ENCODE measurements around the gene CAMK2G.
"Not testable (repeated sequence)": the region's sequence is repeated elsewhere in the genome, so short reads cannot be mapped to it uniquely, and the experiment has no call there.

The CAMK2G gene

DNA sequence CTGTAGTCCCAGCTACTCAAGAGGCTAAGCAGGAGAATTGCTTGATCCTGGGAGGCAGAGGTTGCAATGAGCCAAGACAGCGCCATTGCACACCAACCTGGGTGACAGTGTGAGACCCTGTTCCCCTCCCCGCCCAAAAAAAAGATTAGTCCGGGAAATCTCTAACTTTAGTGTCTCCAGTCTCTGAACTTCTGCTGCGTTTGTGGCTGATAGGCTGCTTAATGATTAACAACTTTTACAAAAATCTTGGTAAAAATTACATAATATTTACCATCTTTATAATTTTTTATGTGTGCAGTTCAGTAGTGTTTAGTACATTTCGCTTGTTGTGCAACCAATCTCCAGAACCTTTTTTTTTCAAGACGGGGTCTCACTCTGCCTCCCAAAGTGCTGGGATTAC is 26.9 kb upstream of the CAMK2G start:
- no peak for DNase-seq

DNA sequence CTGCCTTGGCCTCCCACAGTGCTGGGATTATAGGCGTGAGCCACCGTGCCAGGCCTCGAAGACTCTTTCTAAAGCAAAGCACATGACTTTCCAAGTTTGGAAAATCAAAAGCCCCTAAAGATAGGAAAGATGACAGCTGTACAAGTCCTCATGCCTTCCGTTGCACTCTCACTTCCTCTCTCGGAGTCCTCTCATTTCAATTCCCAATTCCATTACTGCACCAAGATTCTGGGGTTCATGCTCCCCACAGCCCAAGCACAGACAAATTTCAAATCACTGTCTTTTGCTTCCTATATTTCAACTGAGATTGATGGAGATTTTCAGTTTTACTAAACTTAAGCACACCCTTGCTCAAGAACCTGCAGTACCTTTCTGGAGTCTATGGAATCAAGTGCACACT is 25.7 kb upstream of the CAMK2G start:
- no peak for DNase-seq

DNA sequence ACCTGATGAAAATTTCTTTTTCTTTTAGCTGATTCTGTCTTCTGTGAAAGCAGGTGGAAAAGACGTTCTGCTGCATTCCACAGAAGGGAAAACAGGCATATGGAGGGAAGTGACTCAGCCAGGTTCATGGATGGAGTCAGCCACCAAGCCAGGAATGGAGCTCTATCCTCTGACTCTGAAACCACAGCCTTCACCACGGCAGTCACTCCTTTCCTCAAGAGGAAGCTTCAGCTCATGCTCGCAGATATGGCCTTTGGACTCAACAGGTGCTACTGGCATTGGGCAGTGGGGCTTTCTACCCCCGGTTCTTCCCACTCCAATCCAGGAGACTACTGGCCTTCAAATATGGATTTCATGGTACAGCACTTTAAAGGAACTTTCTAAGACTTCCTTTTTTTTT is 25.1 kb upstream of the CAMK2G start:
- DNase-seq = no peak

DNA sequence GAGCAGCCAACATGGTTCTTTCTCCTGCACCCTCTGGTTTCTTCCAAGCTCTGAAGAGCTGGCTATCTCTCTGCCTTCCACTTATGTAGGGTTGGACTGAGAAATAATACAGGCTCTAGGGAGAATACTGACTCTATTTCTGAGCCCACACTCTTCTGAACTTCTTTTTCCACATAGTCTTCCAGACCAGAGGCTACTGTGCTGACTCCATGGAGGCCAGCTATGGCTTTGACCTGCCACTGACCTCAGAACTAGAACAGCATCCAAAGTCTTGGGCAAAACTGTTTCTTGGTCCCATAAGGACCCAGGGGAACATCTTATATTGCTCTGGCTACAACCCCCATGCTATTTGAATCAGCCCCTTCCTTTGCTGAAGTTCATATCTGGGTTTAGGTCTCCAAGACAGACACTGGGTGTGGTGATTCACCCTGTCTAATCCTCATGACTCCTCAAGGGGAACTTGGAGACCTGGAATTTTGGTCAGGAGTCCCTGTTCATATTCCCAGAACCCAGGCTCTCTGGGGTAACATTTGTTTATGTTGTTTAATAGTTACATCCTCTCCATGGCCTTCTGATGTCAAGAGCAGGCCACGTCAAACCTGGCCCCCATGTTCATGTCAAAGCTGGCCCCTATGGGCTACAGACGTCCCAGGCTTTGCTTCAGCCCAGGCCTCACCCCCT is 24.5 kb upstream of the CAMK2G start:
- no peak for DNase-seq

DNA sequence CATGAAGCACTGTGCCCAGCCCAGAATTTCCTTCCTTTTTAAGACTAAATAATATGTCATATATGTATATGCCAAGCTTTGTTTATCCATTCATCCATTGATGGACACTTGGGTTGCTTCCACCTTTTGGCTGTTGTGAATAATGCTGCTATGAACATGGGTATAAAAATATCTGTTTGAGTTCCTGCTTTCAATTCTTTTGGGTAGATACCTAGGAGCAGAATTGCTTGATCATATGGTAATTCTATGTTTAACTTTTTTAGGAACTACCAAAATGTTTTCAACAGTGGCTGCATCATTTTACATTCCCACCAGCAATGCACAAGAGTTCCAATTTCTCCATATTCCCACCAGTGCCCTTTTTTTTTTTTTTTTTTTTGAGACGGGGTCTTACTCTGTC is 23.3 kb upstream of the CAMK2G start:
- DNase-seq = no peak

DNA sequence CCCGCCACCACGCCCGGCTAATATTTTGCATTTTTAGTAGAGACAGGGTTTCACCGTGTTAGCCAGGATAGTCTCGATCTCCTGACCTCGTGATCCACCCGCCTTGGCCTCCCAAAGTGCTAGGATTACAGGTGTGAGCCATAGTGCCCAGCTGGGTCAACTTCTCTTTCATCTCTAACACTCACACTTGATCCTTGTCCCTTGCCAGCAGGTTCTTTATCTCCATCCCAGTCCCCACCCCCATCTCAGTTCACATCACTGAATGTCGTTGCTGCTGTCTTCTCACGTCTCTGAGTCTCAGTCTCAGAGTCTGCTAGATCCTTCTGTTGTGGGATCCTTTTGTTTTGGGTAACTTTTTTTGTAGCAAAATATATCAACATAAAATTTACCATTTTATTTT is 21.0 kb upstream of the CAMK2G start:
- DNase-seq = not testable (repeated sequence)

DNA sequence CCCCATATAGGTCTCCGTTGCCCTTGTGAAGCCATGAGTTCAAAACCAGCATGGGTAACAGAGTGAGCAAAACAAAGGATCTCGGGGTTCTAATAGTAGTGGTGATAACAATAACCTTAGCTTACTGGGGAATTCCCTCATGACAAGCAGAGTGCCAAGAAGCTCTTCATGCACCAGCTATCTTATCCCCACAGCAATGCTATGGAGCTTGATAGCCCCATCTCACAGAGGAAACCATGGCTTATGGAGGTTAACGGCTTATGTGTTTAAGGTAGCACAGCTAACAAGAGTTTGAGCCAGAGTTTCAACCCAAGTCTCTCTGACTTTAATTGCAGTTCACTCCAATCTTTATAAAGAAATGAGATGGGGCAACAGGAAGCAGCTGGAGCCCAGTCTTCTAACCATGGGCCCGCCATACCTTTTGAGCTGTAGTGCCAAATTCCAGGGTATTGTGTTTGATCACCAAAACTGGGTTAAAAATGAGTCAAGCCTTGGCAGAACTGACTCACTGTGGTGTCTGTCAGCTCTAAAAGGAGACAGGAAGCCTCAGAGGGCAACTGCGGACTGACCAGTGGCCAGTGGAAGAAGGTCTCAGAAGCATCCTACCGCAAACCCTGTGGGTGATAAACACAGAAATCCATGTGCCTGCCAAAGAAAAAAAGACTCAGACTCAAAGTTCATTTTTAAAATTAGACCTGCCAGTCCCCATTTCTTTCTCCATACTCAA is 20.1 kb upstream of the CAMK2G start:
- DNase-seq = no peak

DNA sequence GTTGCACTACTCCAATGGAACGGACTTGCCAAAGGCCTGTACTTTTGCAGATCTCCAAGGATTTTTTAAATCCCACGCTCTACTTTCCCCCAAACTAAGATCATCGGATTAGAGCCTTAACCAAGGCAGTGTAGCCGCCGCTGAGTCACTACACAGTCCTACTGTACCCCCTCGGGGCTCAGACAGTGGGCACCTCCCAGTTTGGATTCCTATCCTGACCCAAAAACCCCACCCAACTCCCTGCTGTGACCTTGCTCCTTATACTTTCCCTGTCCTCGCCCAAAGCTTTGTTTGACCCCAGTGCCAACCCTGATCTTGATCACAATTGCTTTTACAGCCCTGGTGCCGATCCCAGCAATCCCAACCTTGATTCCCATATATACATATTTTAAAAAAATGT is 19.1 kb upstream of the CAMK2G start:
- DNase-seq = no peak

DNA sequence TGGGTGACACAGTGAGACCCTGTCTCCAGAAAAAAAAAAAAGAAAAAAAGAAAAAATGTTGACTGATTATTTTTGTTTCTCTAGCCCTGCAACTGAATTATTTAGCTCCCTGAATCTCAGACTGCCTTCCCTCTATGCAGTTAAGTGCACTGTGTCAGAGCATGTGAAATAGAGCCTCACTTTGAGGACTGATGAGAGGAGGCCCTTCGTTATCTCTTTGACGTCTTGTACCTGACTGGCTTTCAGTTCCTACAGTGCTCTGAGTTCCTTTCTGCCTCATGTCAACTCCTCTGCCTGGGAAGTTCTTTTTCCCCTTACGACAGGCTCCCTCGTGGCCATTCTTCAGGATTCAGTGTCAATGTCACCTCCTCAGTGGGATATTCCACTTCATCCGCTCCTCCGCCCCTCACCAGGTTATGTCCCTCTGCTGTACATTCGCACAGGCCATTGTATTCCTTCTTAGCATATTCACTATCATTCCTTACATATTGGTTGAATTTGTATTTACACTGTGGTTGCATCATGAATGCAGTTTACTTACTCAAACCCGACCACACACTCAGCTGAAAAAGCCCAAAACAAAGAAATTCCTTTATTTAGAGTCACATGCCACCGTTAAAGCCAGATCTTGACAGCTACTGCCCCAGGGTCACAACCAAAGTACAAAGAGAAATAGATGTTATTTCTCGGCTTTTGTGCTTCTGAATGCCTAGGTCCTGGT is 18.1 kb upstream of the CAMK2G start:
- DNase-seq = no peak

DNA sequence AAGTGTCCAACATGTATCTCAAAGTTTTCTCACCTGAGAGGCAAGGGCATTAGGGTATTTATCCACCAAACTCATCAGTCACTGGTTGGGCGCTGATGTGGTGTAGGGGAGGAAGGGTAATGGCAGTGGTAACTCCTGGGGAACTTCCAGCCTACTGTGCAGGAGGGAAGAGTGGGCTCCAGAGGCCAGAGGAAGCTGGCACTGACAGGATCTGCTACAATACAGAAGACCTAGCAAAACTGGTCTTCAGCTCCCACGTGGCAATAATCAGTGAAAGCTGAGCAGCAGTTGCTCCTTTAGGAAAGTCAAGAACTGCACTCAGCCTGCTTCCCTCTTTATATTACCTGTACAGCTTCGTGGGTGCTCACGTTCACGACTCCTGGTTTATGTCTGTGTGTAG is 17.2 kb upstream of the CAMK2G start:
- DNase-seq = no peak

DNA sequence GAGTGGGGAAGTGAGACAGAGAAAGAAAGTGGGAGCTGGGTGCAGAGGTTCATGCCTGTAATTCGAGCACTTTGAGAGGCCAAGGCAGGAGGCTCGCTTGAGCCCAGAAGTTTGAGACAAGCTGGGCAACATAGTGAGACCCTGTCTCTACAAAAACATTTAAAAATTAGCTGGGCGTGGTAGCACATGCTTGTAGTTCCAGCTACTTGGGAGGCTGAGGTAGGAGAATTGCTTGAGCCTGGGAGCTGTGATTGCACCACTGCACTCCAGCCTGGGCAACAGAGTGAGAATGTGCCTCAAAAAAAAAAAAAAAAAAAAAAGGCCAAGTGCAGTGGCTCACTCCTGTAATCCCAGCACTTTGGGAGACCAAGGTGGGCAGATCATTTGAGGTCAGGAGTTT is 16.5 kb upstream of the CAMK2G start:
- DNase-seq = not testable (repeated sequence)

DNA sequence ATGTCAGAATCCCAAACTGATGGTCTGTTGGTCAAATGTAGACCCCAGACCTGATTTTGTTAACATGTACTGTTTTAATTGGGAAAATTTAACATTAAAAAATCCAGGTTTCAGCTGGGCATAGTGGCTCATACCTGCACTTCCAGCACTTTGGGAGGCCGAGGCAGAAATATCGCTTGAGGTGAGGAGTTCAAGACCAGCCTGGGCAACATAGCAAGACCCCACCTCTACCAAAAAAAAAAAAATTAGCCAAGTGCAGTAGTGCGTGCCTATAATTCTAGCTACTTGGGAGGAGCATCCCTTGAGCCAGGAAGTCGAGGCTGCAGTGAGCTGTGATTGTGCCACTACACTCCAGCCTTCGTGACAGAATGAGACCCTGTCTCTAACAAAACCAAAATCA is 15.9 kb upstream of the CAMK2G start:
- no peak for DNase-seq

DNA sequence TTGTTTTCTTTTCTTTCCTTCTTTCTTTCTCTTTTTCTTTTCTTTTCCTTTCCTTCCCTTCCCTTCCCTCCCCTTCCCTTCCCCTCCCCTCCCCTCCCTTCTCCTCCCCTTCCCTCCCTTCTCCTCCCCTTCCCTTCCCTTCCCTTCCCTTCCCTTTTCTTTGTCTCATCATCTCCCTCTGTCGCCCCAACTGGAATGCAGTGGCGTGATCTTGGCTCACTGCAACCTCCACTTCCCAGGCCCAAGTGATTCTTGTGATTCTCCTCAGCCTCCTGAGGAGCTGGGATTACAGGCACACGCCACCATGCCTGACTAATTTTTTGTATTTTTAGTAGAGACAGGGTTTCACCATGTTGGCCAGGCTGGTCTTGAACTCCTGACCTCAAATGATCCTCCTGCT is 15.1 kb upstream of the CAMK2G start:
- not testable (repeated sequence) for DNase-seq

DNA sequence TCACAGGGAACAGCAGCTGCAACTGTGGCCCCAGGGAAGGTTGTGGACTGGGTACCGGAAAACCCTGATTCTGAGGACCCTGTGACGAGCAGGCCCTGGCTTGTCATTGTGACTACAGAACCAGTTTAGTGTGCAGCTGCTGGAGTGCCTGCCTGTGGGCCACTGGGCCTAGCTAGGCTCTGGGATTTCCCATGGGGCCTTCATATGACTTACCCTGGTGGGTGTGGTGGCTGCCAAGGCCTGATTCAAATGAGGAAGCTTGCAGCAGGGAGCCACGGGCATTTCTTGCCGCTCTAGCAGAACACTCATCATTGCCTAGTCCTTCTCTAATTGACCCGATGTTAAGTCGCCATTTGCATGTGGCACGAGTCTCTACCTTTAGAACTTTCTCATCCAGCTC is 14.7 kb upstream of the CAMK2G start:
- DNase-seq = no peak

DNA sequence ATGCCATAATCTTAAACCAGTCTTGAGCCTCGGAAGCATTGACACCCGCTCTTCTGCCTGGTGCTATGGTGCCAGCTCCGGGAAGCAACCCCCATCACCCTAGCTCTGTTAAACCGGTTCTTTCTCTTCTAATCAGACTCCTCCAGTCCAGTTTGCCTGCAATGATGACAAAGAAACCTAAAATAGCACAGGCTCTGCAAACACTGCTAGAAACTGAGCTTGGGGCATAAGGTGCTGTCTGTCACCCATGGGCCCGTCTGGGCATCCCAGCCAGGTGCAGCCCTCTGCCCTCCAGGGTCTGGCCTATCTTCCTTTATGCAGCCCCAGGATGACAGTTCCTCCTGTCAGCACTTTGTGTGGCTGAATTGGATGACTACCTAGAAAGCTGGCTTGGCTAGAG is 14.2 kb upstream of the CAMK2G start:
- no peak for DNase-seq

DNA sequence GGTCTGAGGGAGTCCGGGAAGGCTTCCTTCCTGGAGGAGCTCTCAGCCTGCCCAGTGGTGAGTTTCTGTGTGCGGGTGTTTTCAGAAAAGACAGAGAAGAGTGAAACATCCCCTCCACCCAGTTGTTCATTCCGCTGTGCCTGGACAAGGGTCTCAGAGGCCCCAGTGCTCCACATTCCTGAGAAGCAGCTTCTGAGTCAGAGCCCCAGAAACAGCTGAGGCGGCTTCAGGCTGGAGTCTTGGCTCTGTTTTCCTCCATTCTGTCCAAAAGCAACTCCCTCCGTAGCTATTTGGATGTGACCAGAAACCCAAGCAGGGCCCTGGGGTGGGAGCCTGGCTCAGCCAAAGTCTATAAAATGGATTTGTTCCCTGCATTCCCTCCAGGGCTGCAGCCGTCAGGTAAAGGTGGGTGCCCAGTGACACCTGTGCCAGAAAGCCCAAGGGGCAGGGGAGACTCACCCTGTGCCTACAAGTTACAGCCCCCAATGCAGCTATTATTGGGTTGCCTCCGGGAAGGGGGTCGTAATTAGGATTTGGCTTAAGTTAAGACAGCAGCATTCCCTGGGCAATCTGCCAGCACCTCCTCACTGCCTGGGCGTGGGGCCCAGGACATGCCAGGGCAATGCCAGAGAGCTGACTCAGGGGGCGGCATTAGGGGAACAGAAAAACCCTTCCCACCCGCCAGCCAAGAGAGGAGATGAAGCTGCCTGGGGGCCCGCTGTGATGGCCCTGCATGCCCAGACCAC is 13.1 kb upstream of the CAMK2G start:
- DNase-seq = peak; percentile 88

DNA sequence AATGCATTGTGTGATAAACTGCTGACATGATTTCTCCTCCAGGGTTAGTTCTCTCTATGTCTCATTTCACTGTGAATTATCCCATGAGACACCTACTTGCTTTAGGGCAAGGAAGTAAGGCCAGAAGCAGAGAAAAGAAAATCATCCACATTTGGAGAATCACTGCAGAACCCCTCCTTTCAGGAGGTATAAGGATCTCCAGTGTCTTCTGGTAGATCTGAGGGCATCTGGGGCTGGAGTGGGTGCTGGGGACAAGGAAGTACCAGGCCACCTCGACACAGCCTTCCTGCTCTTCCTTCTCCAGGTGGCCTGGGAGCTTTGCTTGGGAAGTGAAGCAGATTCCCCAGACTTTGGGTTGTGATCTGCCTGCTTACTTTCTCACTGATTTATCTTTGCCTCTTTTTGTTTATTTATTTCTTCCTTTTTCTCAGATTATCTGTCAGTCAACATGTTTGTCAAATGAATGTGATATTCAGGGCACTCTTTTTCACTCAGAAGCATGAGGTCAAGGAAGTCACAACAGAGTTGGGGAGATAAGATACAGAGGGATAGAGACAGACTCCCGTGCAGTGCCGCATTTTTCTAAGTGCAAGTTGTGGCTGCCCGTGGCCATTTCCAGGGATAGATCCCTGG is 12.4 kb upstream of the CAMK2G start:
- no peak for DNase-seq

DNA sequence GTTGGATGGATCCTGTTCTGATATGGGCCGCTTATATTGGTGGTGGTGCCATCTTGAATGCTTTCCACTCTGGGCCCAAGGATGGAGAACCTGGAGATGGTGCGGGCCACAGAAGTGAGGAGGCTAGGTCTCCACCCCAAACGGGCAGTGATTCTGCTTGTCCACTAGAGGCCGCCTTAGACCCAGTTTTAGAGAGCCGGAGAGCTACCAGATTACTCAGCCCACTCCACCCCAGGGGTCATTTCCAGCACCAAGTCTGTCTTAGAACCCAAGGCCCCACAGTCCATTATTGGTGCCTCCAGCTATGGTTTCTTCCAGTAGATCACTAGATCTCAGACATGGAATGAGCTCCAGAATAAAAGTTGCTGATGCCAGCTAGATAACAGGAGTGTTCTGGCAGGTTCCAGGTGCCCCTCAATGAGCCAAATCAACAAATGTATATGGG is 11.8 kb upstream of the CAMK2G start:
- peak; percentile 82 for DNase-seq

DNA sequence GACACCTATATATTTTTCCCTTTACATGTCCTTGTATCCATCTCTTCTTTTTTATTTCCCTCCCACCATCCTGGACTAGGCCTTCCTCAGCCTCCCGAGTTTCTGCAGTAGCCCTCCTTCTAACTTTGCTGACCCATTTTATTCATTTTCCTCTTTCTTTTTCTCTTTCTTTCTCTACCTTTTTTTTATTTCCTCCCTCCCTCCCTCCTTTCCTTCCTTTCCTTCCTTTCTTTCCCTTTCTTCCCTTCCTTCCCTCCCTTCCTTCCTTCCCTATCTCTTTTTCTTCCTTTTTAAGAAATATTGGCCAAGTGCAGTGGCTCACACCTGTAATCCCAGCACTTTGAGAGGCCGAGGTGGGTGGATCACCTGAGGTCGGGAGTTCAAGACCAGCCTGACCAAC is 9.7 kb upstream of the CAMK2G start:
- no peak for DNase-seq

DNA sequence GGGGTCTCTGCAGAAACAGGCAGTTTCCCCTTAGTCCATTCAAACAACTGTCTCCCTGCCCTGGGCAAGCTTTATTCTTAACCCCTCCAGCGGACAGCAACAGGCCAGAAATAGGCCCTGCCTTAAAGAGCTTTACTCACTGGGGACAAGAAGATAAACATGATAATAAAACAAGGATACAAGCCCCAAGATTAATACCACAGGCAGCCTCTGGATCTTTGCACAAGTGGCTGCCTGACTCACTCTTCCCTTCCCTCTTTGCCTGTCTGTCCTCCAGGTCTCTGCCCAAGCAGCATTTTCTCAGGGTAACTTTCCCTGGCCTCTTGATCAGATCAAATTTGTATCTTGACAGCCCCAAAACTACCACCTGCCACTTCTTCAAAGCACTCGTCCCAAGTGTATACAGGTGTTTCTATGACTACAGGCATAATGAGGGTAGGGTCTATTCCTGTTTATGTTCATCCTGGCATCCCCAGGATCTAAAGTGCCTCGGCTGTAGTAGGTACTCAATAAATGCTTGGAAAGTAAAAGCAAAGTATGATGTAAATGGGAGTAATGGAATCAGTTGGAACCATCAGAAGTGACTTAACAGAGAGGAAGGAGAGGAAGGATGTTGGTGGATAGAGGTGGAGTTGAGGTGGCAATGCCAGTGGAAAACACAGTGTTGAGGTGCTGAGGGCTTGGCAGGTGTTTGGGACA is 7.0 kb upstream of the CAMK2G start:
- no peak for DNase-seq

DNA sequence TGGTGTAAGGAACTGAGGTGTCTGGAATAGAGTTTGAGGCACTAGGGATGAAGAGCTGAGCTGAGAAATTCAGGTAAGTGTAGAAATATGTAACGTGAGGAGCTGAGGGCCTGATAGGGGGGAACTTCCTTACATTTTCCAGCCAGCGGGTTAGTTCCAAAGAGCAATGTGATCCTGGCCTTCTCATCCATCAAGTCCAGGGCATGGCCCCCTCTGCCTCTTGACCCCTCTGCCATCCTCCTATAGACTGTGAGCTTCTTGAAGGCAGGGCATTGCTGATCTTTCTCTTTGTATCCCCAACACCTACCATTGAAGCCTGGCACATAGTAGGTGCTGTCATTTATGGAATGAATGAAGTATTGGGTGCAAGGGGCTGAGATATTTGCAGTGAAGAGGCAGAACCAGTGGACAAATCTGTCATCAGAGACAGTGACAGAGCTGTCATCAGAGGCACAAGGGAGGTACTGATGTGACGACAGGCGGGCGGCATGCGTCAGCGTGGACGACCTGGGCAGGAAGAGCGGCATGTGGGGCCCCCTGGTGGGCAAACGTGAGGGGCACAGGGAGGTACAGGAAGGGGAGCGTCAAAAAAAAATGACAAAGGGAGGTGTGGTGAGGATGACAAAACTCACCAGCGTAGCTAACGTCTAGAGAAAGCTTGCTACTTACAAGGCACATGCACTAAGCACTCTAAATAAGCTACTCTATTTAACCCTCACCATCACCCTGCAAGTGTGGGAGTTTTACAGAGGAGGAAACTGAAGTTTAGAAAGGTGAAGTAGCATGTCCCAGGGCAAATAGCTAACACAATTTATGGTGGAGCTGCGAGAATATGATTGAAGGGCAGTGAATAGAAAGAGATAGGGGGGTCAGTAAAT is 5.2 kb upstream of the CAMK2G start:
- DNase-seq = peak; percentile 86

Measured in right forelimb (tissue), 1 donor.